Loucy (cell line): ENCODE data around the gene PCBP2.

Experiments used
- CTCF ChIP-seq: fragments of 200-600 bp; sonication (generic); conservative IDR thresholded peaks from 2 replicates; pipeline ENCODE4 v1.5.1; 2014; ENCODE audit warnings: mild to moderate bottlenecking, antibody characterized with exemption, low read length
- EZH2phosphoT487 ChIP-seq: fragments of 200-600 bp; IDR thresholded peaks from 2 replicates; pipeline ENCODE4 v1.6.1; 2018; ENCODE audit warnings: antibody characterized with exemption, mild to moderate bottlenecking, moderate library complexity, borderline replicate concordance

- TF ChIP-seq CTCF (no peak), EZH2phosphoT487 (no peak)
These were observed 63.4 kb downstream of the PCBP2 start for GRCh38 chr12:53515291-53515680.
